SIG-M5 treated with dmso at 0.1 percent for 504 hours (cell line): ENCODE data around the gene MPP1.
A peak's percentile ranks its signal among the peaks of the same experiment; 100 is the strongest.
"Not testable (repeated sequence)": the region's sequence is repeated elsewhere in the genome, so short reads cannot be mapped to it uniquely, and the experiment has no call there.

ENCODE experiments used
- DNase-seq: peaks from one replicate; lab custom pipeline; 2025; ENCODE audit not compliant: unreplicated experiment; lab: John Stamatoyannopoulos, UW

Gene MPP1

DNA sequence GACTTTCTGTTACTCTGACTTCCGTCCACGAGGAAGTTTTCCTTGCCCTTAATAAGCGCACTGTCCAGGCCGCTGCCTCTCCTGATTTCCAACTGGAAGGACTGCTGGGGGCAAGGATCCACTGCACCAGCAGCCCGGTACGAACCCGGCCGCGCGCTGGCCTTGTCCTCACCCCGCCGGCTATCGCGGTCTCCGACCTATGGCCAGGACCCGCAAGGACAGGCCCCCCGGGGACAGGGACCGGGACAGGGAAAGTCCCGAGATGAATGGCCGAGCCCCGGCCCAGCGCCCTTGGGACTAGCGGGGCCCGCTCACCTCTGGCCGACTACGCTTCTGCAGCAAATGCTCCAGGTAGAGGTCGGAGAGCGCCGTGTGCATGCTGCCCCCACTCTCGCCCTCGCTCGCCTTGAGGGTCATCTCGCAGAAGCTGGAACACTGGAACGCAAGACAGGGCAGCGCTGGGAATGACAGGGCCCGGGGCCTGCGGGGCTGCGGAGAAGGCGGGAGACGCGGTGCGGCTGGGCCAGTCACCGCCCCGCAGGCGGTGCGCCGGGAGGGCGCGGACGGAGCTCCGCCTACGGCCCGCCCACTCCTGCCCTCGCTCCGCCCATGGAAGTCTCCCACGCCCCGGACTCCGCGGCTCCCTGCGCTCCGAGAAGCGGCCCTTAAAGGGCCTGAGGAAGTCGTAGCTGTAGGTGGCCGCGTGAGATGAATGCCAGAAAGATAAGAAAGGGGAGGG lies at the start of gene MPP1:
Gene MPP1, minus strand, starts transcription at position 529 of the 739 bp plus-strand sequence. Its CDS starts 112 bp downstream, at position 417.
- DNase-seq: peak; percentile 73

GRCh38 chrX:154850957-154851611 lies 45.8 kb upstream of the MPP1 start:
- no peak for DNase-seq

DNA sequence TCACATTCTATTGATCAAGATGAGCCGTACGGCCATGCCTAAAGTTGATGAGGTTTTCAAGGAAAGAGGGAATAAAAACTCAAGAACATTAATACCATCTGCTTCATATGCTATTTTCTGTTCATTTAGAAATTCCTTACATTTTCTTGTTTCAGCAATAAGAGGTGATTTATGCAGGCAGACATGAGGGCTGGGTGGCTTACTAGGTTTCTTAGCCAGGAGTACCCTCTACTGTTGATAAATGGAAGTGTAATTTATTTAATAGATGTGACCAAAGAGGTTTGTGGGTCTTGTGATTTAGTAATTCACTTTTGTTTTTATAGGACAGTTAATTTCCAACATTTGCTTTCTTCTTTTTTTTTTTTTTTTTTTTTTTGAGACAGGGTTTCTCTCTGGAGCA lies 35.6 kb upstream of the MPP1 start:
- DNase-seq: peak; percentile 52

- DNase-seq: no peak
Measured at GRCh38 chrX:154836163-154836562, 30.9 kb upstream of the MPP1 start.

- DNase-seq: no peak
Measured at GRCh38 chrX:154834562-154834961, 29.3 kb upstream of the MPP1 start, which contains the start of gene SMIM9. TSS of gene SMIM9 (minus strand) at chrX:154834662. CDS start at chrX:154830856, 3,806 bp downstream.

- no peak for DNase-seq
Measured at GRCh38 chrX:154833746-154834274, 28.5 kb upstream of the MPP1 start.

- DNase-seq: no peak
Measured at GRCh38 chrX:154829926-154830442, 24.7 kb upstream of the MPP1 start.

DNA sequence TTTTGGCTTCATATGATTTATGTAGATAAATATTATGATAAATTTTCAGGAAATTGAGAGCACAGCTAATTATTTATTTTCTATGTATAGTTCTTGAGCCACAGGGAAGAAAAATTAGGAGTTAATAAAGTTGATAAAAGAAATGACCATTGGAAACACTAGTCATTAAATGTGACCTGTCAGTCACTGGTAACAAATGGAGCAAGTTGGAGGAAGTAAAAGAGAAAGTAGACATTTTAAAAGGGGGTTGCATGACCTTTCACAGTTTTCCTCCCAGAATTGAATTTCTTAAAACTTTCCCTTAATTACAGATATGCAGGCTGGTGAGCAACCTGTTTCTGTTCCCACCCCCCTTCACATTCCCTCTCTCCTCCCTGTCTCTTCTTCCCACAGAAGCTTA lies 23.8 kb upstream of the MPP1 start:
- no peak for DNase-seq

- no peak for DNase-seq
Measured at GRCh38 chrX:154828016-154828408, 22.7 kb upstream of the MPP1 start.

- no peak for DNase-seq
Measured at GRCh38 chrX:154827194-154828015, 22.1 kb upstream of the MPP1 start.

- DNase-seq: not testable (repeated sequence)
Measured at GRCh38 chrX:154825586-154825985, 20.3 kb upstream of the MPP1 start.

GRCh38 chrX:154824638-154825037 lies 19.4 kb upstream of the MPP1 start:
- DNase-seq: no peak

DNA sequence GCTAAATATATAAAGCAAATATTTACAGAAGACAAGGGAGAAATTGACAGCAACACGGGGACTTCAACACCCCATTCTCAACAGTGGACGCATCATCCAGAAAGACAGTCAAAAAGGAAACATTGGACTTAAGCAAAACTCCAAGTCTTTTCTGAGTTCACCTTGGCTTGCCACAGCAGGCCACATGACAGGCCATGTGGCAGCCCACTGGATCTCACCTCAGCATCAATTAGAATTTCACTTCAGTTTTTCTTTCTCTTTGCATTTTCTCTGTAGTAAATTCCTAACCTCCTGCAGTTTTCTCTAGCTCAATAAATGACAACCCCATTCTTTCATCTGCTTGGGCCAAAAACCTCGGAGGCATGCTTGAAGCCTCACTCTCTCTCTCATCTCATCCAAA lies 16.7 kb upstream of the MPP1 start:
- DNase-seq: no peak

DNA sequence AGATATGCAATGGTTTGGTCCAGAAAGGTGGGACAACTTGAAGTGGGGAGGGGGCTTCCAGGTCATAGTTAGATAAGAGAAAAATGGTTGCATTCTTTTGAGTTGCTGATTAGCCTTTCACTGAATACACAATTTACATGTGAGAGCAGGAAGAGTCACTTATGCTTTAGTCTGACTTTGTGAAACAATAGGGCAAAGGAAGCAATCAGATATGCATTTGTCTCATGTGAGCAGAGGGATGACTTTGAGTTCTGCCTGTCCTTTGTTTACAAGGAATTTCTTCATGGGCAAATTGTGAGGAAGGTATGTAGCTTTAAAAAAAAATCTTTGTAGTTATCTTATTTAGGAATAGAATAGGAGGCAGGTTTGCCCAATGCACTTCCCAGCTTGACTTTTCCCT lies 16.2 kb upstream of the MPP1 start:
- DNase-seq: no peak

DNA sequence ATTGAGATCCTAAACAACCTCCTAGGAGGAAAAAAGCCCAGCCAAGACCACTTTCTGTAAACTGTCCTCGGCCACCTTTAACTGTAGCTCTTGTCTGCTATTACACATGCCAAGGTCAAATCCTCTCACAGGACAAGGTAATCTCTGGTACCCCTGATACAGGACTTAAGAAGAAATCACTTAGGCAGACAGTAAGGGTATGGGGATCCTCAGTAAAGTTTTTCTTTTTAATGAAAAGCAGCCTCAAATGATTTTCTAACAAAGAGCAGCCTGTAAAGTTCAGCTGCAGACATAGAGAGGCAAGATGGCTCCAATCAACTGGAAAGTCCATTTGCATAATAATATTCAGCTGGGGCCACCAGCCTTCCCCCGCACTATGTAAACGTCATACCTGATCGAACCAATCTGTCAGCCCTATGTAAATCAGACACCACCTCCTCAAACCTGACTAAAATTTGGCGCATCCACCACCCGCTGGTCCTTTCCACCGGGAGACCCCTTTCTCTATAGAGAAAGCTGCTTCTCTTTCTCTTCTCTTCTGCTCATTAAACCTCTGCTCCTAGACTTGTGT lies 14.6 kb upstream of the MPP1 start:
- no peak for DNase-seq

DNA sequence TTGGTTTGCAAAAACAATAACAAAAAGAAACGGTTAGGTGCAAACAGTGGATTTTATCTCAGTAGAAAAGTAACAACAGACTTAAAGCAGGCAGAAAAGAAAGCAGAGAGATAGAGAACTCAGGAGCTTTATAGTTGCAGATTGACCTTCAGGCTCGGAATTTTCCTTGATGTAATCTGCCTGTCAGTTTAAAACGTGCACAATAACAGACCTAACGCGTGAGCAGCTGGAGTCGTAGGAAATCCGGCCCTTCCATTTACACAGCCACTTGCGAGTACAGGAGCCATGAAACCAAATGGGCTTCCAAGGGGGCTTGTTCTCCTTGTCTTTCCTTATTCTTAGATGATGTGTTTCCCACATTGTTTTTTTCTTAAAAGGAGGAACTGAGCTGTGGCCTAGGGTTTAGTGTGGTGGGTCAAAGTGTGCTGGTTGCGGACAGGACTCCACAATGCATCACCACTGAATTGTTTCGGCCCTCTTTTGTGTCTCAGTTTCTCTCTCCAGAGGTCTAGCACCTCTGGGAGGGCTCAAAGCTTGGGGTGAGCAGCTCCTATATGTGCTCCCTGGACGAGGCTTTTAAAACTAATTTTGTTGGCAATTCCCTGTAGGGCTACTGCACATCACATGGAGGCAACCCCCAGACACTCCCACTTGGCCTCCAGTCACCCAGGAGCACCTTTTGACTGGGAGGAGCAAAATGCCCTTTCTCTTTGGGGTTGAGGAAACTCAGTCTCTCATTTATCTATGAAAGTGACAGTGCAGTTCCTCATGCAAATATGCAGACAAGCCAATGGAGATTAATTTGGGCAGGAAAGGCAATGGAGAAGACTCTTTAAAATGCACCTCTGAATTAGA lies 13.9 kb upstream of the MPP1 start:
- DNase-seq: no peak

DNA sequence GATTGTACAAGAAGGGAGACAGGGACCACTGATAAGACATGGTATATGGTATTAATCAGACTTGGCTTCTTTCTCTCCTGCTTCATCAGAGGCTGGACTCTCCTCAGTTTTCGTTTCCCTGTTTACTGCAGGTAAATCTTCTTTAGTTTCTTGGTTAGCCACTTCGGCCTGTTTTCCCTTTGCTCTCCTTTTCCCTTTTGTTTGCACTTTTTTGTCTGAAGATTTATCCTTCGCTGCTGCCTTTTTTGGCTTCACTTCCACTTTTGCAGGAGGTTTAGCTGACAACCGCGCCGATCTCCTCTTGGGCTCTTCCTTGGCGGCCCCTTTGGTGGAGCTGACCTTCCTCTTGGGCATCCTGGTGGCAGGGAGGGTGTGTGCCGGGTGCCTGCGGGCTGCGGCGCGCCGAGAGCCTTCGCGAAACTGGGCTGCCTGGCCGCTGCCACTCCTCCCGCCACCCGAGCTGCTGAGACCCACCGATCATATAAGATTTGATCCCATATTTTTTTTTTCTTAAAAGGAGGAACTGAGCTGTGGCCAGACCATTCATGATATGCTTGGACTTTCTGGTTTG lies 11.8 kb upstream of the MPP1 start:
- DNase-seq: not testable (repeated sequence)

DNA sequence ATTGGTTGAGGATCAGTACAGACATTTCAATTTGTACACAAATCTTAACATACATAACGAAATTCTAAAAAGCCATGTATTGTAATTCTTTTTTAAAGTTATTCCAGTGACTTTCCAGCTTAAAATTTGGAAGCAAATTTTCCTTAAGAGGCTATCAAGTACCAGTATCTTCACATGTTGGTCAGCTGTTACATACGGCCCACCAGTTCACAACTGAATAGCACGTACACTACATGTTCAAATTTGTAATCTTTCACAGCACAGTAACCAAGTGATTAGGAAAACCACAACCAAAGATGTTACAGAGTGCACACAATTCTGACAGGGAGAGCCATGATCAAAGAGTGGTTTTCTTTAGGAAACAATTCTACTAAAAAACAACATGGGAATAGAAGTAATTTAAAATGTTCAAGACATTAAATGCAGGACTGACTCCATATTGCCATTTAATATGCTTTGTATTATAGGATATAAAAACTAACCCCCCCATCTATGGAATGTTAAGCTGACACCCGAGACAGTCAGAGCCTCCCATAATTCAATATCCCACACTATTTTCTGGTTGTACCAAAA lies 11.1 kb upstream of the MPP1 start:
- DNase-seq: not testable (repeated sequence)

- DNase-seq: no peak
Measured at GRCh38 chrX:154815274-154815818, 10.1 kb upstream of the MPP1 start.
